GM18517 (cell line): ENCODE measurements around the gene C1QTNF5.

ENCODE experiments used
- ATAC-seq: cut with Tn5 transposase; IDR thresholded peaks from one replicate; pipeline ENCODE4 v1.9.1; 2021; ENCODE audit warnings: mild to moderate bottlenecking, moderate library complexity; ENCODE audit not compliant: unreplicated experiment

The C1QTNF5 gene

GRCh38 chr11:119318240-119319135 lies 22.2 kb downstream of the C1QTNF5 start:
- ATAC-seq: no peak

DNA sequence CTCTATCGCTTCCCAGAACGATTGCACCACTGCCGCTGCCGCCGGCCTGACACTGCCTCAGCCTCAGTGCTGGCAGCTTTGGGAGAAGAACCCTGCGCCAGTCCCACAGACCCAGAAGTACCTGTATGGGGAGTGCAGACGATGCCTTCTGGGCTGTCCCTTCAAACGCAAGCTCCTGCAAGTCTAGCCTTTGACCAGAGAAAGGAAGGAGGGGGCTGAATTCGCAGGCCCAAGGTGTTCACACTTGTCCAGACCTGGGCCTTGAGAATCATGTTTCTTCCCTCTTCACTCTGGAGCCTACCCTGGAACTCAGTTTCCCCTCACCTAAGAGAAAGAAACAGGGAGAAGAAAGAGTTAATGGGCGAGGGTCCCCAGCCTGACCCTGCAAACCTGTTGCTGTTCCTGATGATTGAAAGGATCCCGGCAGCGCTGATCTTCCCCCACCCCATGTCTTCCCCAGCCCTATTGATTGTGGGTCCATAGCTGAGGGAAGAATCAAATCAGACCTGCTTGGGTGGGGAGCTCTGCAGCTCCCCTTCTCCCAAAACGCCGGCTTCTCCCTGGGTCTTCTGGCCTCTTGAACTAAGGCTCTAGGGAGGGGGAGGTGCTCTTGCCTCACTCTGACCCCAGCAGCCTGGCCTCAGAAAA lies 23.0 kb downstream of the C1QTNF5 start:
- ATAC-seq: no peak

- no peak for ATAC-seq
These were observed 23.7 kb downstream of the C1QTNF5 start, which contains the start of gene MCAM for GRCh38 chr11:119316729-119317591. MCAM (minus strand) TSS chr11:119317130; CDS start chr11:119317101, 29 bp downstream.

- ATAC-seq: no peak
These were observed 24.5 kb downstream of the C1QTNF5 start for GRCh38 chr11:119316016-119316728.

DNA sequence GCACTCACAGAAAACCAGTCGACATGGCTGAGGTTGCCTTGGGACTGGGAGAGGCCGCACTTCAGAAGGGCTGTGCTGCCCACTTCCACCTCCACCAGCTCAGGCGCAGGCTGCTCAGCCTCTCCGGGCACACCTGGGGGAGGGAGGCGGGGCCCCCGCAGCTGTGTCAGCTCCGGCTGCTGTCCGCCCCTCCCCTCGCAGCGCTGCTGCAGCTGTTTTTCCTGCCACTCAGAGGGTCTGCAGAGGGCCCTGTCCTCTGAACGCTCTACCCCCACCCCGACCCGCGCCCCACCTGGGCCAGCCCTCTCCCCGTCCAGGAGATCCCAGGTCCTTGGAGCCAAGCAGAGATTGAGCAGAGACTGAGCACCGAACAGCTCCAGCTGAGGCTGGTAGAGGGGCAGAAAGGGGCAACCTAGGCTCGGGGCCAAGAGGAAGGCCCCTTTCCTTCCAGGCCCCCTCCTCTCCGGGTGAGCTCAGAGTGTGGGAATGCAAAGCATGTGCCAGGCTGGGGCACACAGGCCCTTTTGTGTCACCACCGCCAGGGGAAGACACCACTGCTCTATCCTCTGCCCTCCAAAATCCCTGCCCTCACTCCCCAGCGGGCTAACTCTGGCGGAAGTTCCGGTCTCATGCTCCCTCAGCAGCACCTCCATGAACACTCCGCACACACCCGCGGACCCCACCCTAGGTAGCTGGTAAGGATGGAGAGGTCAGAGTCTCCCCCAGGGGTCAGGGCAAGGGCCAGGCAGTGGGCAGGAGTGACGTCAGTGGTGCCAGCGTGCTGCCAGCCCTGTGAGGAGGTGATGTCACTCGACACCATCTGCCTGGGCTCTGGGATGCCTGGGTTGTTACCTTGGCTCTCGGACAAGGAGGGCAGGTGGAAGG lies 25.3 kb downstream of the C1QTNF5 start:
- no peak for ATAC-seq

- ATAC-seq: no peak
These were observed 26.0 kb downstream of the C1QTNF5 start for GRCh38 chr11:119314726-119315125.

DNA sequence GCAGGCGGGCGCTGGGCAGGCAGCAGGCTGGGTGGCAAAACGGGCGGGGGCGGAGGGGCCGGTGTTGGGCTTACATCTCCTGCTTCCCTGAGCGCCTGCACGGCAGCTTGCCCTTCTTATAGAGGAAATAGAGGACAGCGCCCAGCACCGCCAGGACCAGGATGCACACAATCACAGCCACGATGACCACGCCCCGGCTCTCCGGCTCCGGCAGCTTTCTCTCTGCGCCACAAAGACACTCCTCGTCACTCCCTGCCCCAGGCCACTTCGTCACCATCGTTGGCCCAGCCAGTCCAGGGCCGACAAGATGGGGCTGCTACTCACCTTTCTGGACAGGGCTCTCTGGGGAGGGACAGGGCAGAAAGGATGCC lies 30.0 kb downstream of the C1QTNF5 start:
- no peak for ATAC-seq

GRCh38 chr11:119309953-119310681 lies 30.6 kb downstream of the C1QTNF5 start:
- ATAC-seq: no peak

DNA sequence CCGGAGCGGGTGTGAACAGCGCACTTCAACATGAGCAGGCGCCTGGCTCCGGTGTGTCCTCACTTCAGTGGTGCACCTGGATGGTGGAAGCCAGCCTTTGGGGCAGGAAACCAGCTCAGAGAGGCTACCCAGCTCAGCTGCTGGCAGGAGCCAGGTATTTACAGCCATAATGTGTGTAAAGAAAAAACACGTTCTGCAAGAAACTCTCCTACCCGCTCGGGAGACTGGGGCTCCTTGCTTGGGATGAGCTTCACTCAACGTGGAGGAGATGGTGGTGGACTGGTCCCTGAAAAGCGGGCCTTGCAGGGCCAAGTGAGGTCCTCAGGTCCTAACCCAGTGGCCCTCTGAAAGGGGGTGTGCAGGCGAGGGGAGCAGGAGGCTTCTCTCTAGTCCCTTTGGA lies 31.3 kb downstream of the C1QTNF5 start:
- no peak for ATAC-seq

DNA sequence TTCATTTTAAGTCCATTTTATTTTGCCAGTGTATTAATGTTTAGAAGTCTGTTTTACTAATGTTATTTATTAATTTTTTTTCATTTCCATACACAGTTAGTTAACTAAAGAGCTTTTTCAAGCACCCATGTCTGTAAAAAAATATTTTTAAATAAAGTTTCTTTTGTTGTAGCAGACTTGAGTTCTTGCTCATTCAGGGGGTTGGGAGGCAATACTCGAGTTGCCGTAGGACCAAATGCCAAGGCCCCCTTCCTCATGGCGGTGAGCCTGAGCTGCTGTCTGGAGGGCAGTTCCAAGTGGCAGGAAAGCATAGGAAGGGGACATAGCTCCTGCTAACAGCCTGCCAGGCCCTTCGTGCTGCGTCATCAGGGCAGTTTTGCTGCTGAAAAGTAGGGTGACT lies 32.7 kb downstream of the C1QTNF5 start:
- ATAC-seq: no peak

- ATAC-seq: no peak
These were observed 33.5 kb downstream of the C1QTNF5 start for GRCh38 chr11:119307219-119307618.

GRCh38 chr11:119306373-119306890 lies 34.3 kb downstream of the C1QTNF5 start:
- ATAC-seq: no peak

GRCh38 chr11:119305556-119306372 lies 34.9 kb downstream of the C1QTNF5 start:
- no peak for ATAC-seq

GRCh38 chr11:119303227-119303718 lies 37.4 kb downstream of the C1QTNF5 start:
- ATAC-seq: no peak

DNA sequence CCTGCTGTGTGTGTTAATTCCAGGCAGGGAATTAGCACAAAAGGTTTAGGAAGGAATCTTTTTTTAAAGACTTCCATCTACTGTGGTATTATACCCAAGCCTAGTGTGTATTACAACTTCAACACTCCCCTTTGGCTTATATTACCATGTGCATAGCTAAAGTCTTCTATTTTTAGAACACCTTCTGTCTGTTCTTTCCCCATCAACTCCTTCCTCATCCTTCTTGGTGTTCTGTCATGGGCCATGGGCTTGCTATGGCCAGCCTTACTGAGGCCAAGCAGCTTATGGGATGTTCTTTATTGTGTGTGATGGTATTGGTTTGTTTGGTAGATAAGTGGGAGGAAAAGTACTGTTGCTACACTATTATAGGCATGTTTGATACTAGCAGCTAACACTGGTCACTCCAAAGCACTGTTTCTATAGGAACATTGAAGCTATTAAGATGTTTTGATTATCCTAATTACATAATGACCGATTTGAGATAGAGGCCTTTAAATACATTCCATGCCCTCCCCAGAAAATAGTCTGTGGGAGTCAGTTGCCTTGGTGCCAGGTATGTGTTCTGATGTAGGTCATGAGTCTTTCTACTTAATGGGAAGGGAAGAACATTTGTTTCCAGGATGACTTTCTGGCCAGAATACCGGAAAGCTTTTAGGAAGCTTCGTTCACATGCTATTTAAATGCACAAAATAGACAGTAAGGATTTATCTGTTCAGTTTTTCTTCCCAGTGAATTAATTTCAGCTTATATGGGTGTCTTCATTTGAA lies 40.3 kb downstream of the C1QTNF5 start:
- ATAC-seq: no peak

- no peak for ATAC-seq
These were observed 41.3 kb downstream of the C1QTNF5 start for GRCh38 chr11:119299416-119299815.

GRCh38 chr11:119298726-119299125 lies 42.0 kb downstream of the C1QTNF5 start:
- no peak for ATAC-seq
